H1 (cell line): ENCODE results near the gene UTS2B. TPM values are rescaled to one million over a fixed set of nuclear protein-coding genes. Genes with fewer than 3 reads are reported as not detected.

Experiments
- GABPA ChIP-seq: IDR thresholded peaks from 2 replicates; pipeline ENCODE4 v1.6.1; 2011; ENCODE audit warnings: mild to moderate bottlenecking, low read length, moderate library complexity, borderline replicate concordance; ENCODE audit not compliant: insufficient read depth
- polyA plus RNA-seq, 7 experiments: library from polyadenylated mRNA; depleted of rRNA in 3 of 7; stranded (reverse) in 5 of 7; unstranded in 2 of 7; fragments of >200 nt in 5 of 7; fragments of 200-250 nt in 2 of 7; gene quantifications; 1 replicate in 5 of 7; 2 replicates in 1 of 7; 4 replicates in 1 of 7; pipeline versions ENCODE4 v1.2.1 to v1.2.3, GENCODE V29; 2011 to 2013; ENCODE audit warnings: missing spikeins in 2 of 7, mixed read lengths in 2 of 7
- total RNA-seq: library from RNA; stranded (reverse); fragmentation: NEBNext Ultra II Directional; extraction: Animal tissue kit (Norgen Biotek cat#: 25700); gene quantifications from 2 replicates; pipeline ENCODE4 v1.2.1, GENCODE V29; 2021
- TF ChIP-seq, protein P1 (sequence below): IDR thresholded peaks from 2 replicates; pipeline ENCODE4 v1.6.1; 2011; ENCODE audit warnings: low read depth, mild to moderate bottlenecking, low read length; ENCODE audit not compliant: insufficient read depth

UTS2B gene
- total and polyA plus RNA-seq, 2 of the 8 experiments (the other 6 are each of a cell fraction or from before 2014, with no cell fraction given), result not detected

DNA sequence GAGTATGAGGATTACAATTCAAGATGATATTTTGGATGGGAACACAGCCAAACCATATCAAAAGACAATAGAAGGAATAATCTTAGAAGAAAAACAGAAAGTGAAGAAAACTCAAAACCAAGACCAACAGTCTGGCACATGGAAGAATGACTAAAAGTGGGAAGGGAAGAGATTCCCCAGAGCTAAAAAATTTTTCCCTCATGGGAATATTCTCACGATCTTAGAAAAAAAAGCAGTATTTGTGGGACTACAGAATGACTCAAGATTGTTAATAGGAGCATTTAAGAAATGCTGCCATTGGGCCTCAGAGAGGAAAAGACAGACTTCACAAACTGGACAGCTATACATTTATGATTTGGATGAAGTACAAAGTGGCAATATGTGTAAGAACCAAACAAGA lies 113.0 kb downstream of the UTS2B start (continued):
- TF ChIP-seq, protein P1, sequence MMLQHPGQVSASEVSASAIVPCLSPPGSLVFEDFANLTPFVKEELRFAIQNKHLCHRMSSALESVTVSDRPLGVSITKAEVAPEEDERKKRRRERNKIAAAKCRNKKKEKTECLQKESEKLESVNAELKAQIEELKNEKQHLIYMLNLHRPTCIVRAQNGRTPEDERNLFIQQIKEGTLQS, result no peak
- no peak for TF ChIP-seq GABPA
- TF ChIP-seq, all 59 proteins: peak for 0

Other genes with a start within 250 kb of the UTS2B start
- gene OSTN, start 131.3 kb downstream of the UTS2B start, total RNA-seq, result not detected in 2 replicates
- 0.02 TPM in 1 of 2 replicates, not detected in the other for gene OSTN, start 131.3 kb downstream of the UTS2B start, polyA plus RNA-seq (2011; rRNA removed)
- gene CCDC50, start 1.1 kb downstream of the UTS2B start, total RNA-seq, result 19.2 and 22.0 TPM in 2 replicates
- 7.3 and 9.3 TPM in 2 replicates for gene CCDC50, start 1.1 kb downstream of the UTS2B start, polyA plus RNA-seq (2011; rRNA removed)
- not detected in 2 replicates for gene PYDC2, start 130.6 kb upstream of the UTS2B start, total RNA-seq
- not detected in 2 replicates for gene PYDC2, start 130.6 kb upstream of the UTS2B start, polyA plus RNA-seq (2011; rRNA removed)